ENCODE results near the gene CTIF.
"Not testable (repeated sequence)": the region's sequence is repeated elsewhere in the genome, so short reads cannot be mapped to it uniquely, and the experiment has no call there.

Gene CTIF

DNA sequence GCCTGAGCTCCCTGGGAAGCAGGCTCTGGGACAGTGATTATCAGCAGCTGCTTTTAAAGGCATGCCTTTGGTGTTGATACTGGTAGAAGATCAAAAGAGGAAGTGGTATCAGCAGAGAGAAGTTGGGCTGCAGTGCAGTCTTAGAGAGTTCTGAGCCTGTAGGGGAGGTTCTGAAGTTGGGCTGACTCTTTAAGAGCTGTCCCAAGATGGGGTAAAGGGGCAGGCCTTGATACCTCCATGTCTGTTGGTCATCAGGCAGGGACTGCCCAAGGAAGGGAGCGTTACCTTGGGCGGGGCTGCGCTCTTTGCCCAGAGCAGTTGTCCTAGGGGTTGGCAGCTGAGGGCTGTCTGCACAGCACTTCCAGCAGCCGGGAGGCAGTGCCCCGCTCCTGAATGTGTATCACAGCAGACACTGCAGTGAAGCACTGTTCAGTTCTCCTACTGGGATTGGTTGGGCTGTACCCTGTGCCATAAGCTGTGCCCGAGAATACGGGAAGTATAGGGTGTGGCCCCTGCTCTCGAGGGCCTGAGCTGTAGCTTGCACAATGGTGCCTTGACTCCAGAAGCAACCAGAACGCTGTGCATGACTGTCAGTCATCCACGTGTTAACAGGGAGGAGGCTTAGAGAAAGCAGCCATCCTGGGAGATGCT lies 177.0 kb downstream of the CTIF start:
- 89% methylated on average over 10 of the region's 10 CpGs for WGBS (ENCODE audit: insufficient coverage)
- H3K4me3 ChIP-seq (ENCODE audit: control insufficient read depth in 1 of 7, extremely low read depth in 1 of 7, insufficient read depth in 4 of 7, low read depth in 2 of 7, low read length in 6 of 7): no peak overlapping the region
- POLR2A ChIA-PET: no interaction called here

DNA sequence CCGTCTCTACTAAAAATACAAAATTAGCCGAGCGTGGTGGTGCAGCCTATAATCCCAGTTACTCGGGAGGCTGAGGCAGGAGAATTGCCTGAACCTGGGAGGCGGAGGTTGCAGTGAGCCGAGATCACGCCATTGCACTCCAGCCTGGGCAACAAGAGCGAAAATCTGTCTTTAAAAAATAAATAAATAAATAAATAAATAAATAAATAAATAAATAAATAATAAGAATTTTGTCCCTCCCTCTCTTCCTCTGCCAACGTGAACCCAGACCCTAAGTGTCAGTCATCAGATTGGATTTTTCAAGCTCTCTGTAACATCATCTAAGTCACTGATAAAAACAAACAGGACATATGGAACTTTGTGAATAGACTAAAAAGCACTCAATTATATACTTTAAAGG lies 178.4 kb downstream of the CTIF start:
- POLR2A ChIA-PET; H3K27me3 ChIP-seq (replicated peaks in 2 of 5; ENCODE audit: control insufficient read depth in 4 of 5, insufficient read depth in 5 of 5, low read length in 4 of 5); H3K27ac ChIP-seq (ENCODE audit: insufficient read depth in 1 of 2, low read depth in 1 of 2, low read length in 2 of 2, poor library complexity in 1 of 2, severe bottlenecking in 2 of 2); DNase-seq; H3K4me3 ChIP-seq (ENCODE audit: control insufficient read depth in 1 of 7, extremely low read depth in 1 of 7, insufficient read depth in 4 of 7, low read depth in 2 of 7, low read length in 6 of 7); H3K9me3 ChIP-seq (ENCODE audit: control extremely low read depth in 1 of 5, control insufficient read depth in 4 of 5, insufficient read depth in 2 of 5, low read depth in 1 of 5, low read length in 4 of 5); CTCF ChIA-PET: not testable (repeated sequence)
- WGBS (ENCODE audit: insufficient coverage): 100% methylated on average over 3 of the region's 9 CpGs
- Histone ChIP-seq H3K36me3 (ENCODE audit: control insufficient read depth in 4 of 4, insufficient read depth in 4 of 4, low read length in 3 of 4) (peaks cover 0 to 10% (median 0%) of the 10 kb centered on the region in 4 experiments), H3K4me1 (ENCODE audit: control extremely low read depth in 1 of 4, control insufficient read depth in 4 of 4, insufficient read depth in 4 of 4, low read length in 3 of 4) (peaks cover 0 to 26% (median 12%) of the 10 kb centered on the region in 4 experiments)

More for the DNA sequence above, 177.0 kb downstream of the CTIF start:
- Histone ChIP-seq H3K27me3 (replicated peaks in 2 of 5; ENCODE audit: control insufficient read depth in 4 of 5, insufficient read depth in 5 of 5, low read length in 4 of 5) (no peaks in the 10 kb centered on the region), H3K4me1 (ENCODE audit: control extremely low read depth in 1 of 4, control insufficient read depth in 4 of 4, insufficient read depth in 4 of 4, low read length in 3 of 4) (peaks cover 0 to 25% (median 12%) of the 10 kb centered on the region in 4 experiments), H3K27ac (ENCODE audit: insufficient read depth in 1 of 2, low read depth in 1 of 2, low read length in 2 of 2, poor library complexity in 1 of 2, severe bottlenecking in 2 of 2) (no peak overlapping the region), H3K9me3 (ENCODE audit: control extremely low read depth in 1 of 5, control insufficient read depth in 4 of 5, insufficient read depth in 2 of 5, low read depth in 1 of 5, low read length in 4 of 5) (peaks cover 0 to 4% (median 0%) of the 10 kb centered on the region in 5 experiments), H3K36me3 (ENCODE audit: control insufficient read depth in 4 of 4, insufficient read depth in 4 of 4, low read length in 3 of 4) (peaks cover 0 to 10% (median 0%) of the 10 kb centered on the region in 4 experiments)
- CTCF ChIA-PET: interaction anchor here (0.8 to 2.0 kb wide), 9 partner anchors 10 to 328 kb away, joined by 3 to 8 read pairs (median 3); no protein-coding TSS in a partner anchor
- peak; percentile 25 to 83 (median 75) for DNase-seq

DNA sequence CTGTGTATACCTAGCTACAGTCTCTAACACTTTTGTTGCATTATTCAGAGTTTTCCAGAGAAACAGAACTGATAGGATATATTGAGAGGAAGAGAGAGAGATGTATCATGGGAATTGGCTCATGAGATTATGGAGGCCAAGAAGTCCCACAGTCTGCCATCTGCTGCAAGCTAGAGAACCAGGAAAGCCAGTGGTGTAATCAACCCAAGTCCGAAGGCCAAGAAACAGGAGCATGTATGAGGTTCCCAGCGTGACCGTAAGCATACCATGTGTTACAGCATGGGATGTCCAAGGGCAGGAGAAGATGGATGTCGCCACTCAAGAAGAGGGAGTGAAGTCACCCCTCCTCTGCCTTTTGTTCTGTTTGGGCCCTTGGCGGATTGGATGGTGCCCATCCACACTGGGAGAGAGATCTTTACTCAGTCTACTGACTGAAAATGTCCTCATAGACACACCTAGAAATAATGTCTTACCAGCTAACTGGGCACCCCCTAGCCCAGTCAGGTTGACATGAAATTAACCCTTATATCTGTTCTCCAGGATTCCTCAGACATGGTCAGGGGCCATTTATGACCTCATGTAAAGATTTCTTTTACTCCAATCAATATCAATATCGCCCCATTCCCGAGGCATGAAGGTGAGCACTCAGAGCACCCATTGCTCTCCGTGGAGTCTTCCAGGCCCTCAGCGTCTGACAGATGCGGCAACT lies 179.6 kb downstream of the CTIF start:
- no peak for DNase-seq
- H3K27ac ChIP-seq (ENCODE audit: insufficient read depth in 1 of 2, low read depth in 1 of 2, low read length in 2 of 2, poor library complexity in 1 of 2, severe bottlenecking in 2 of 2): no peak overlapping the region
- 96% methylated on average over 8 of the region's 10 CpGs for WGBS (ENCODE audit: insufficient coverage)
- H3K36me3 ChIP-seq (ENCODE audit: control insufficient read depth in 4 of 4, insufficient read depth in 4 of 4, low read length in 3 of 4): peaks cover 0 to 10% (median 1%) of the 10 kb centered on the region in 4 experiments
- H3K4me1 ChIP-seq (ENCODE audit: control extremely low read depth in 1 of 4, control insufficient read depth in 4 of 4, insufficient read depth in 4 of 4, low read length in 3 of 4): peaks cover 0 to 26% (median 12%) of the 10 kb centered on the region in 4 experiments
- CTCF ChIA-PET: interaction anchor here (1.5 kb wide), 1 partner anchor 62 kb away, joined by 4 read pairs; no protein-coding TSS in a partner anchor
- H3K9me3 ChIP-seq (ENCODE audit: control extremely low read depth in 1 of 5, control insufficient read depth in 4 of 5, insufficient read depth in 2 of 5, low read depth in 1 of 5, low read length in 4 of 5): peaks cover 0 to 4% (median 0%) of the 10 kb centered on the region in 5 experiments
- POLR2A ChIA-PET: no interaction called here
- no peaks in the 10 kb centered on the region for H3K27me3 ChIP-seq (replicated peaks in 2 of 5; ENCODE audit: control insufficient read depth in 4 of 5, insufficient read depth in 5 of 5, low read length in 4 of 5)
- H3K4me3 ChIP-seq (ENCODE audit: control insufficient read depth in 1 of 7, extremely low read depth in 1 of 7, insufficient read depth in 4 of 7, low read depth in 2 of 7, low read length in 6 of 7): no peak overlapping the region

DNA sequence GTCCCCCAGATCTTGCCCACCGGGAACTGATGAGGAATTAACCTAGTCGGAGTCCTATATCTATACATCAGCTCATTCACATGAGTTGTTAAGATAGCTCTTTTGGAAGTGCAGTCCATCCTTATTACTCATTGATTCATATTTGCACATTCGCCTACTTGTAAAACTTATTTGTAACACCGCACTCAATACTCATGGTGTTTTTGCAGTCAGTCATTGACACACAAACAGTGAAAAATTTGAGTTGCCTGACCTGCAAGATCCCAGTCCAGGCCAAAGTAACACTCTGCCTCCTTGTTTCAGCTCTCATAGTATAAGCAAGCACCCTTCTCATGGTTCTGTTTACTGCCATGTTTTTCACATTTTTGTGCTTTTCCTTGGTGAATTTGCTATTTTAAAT lies 180.6 kb downstream of the CTIF start:
- ChIA-PET CTCF (no interaction called here), POLR2A (no interaction called here)
- WGBS (ENCODE audit: insufficient coverage): 100% methylated on average over 4 of the region's 4 CpGs
- H3K4me3 ChIP-seq (ENCODE audit: control insufficient read depth in 1 of 7, extremely low read depth in 1 of 7, insufficient read depth in 4 of 7, low read depth in 2 of 7, low read length in 6 of 7): no peak overlapping the region
- peaks cover 0 to 4% (median 0%) of the 10 kb centered on the region in 5 experiments for H3K9me3 ChIP-seq (ENCODE audit: control extremely low read depth in 1 of 5, control insufficient read depth in 4 of 5, insufficient read depth in 2 of 5, low read depth in 1 of 5, low read length in 4 of 5)
- H3K4me1 ChIP-seq (ENCODE audit: control extremely low read depth in 1 of 4, control insufficient read depth in 4 of 4, insufficient read depth in 4 of 4, low read length in 3 of 4): peaks cover 0 to 26% (median 12%) of the 10 kb centered on the region in 4 experiments
- no peaks in the 10 kb centered on the region for H3K27me3 ChIP-seq (replicated peaks in 2 of 5; ENCODE audit: control insufficient read depth in 4 of 5, insufficient read depth in 5 of 5, low read length in 4 of 5)
- peaks cover 0 to 8% (median 1%) of the 10 kb centered on the region in 4 experiments for H3K36me3 ChIP-seq (ENCODE audit: control insufficient read depth in 4 of 4, insufficient read depth in 4 of 4, low read length in 3 of 4)
- no peak for DNase-seq
- no peak overlapping the region for H3K27ac ChIP-seq (ENCODE audit: insufficient read depth in 1 of 2, low read depth in 1 of 2, low read length in 2 of 2, poor library complexity in 1 of 2, severe bottlenecking in 2 of 2)

DNA sequence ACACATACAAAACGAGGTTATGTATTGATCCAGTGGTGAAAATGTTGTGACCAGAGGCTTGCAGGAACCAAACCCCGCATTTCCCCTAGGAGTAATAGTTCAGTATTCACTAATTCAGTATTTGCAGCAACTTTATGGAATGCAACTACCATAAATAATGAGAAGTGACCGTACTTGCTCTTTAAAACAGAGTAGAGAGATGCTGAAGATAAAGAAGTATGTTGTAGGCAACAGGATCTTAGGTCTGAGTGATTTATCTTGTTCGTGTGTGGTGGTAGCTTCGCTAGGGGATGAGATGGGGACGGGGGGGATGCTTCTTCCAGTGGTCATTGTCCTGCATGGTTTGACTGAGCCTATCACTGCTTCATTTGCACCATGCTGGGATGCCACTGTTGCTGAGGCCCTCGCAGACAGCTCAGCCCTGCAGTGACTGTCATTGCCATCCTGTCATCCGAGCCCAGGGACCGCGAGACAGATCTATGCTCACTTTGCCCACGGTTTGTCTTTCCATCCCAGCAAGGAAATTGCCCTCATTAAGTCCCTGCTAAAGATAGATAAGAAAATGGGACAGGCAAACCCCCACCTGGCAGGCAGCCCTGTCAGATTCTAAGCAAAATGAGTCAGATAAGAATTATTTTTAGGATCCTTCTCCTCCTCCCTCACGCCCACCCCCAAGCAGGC lies 181.3 kb downstream of the CTIF start:
- WGBS (ENCODE audit: insufficient coverage): 41% methylated on average over 9 of the region's 12 CpGs
- DNase-seq: peak in 2 of 3 donors; percentile 20 to 45
- Histone ChIP-seq H3K27ac (ENCODE audit: insufficient read depth in 1 of 2, low read depth in 1 of 2, low read length in 2 of 2, poor library complexity in 1 of 2, severe bottlenecking in 2 of 2) (no peak overlapping the region), H3K4me3 (ENCODE audit: control insufficient read depth in 1 of 7, extremely low read depth in 1 of 7, insufficient read depth in 4 of 7, low read depth in 2 of 7, low read length in 6 of 7) (no peak overlapping the region), H3K9me3 (ENCODE audit: control extremely low read depth in 1 of 5, control insufficient read depth in 4 of 5, insufficient read depth in 2 of 5, low read depth in 1 of 5, low read length in 4 of 5) (peaks cover 0 to 4% (median 0%) of the 10 kb centered on the region in 5 experiments), H3K36me3 (ENCODE audit: control insufficient read depth in 4 of 4, insufficient read depth in 4 of 4, low read length in 3 of 4) (peaks cover 0 to 8% (median 1%) of the 10 kb centered on the region in 4 experiments), H3K4me1 (ENCODE audit: control extremely low read depth in 1 of 4, control insufficient read depth in 4 of 4, insufficient read depth in 4 of 4, low read length in 3 of 4) (peaks cover 0 to 26% (median 11%) of the 10 kb centered on the region in 4 experiments), H3K27me3 (replicated peaks in 2 of 5; ENCODE audit: control insufficient read depth in 4 of 5, insufficient read depth in 5 of 5, low read length in 4 of 5) (no peaks in the 10 kb centered on the region)
- CTCF ChIA-PET: no interaction called here
- POLR2A ChIA-PET: no interaction called here

DNA sequence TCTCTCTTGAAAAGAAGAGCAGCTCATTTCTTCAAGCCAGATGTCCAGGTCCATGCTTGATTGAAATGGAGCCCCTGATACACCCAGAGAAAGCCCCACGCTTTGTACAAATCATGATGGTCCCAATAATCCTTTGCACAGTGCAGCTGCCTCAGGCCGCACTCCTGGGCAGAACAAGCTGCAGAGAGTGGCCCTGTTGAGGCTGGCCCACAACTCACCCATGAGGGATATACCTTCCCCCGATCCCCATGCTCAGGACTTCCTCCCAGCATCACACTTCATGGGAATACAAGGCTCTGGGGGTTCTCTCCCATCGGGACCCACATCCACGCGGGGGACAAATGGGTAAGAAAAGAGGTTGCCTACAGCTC lies 181.8 kb downstream of the CTIF start:
- ChIA-PET POLR2A (no interaction called here), CTCF (no interaction called here)
- Histone ChIP-seq H3K27me3 (replicated peaks in 2 of 5; ENCODE audit: control insufficient read depth in 4 of 5, insufficient read depth in 5 of 5, low read length in 4 of 5) (no peaks in the 10 kb centered on the region), H3K9me3 (ENCODE audit: control extremely low read depth in 1 of 5, control insufficient read depth in 4 of 5, insufficient read depth in 2 of 5, low read depth in 1 of 5, low read length in 4 of 5) (peaks cover 0 to 5% (median 0%) of the 10 kb centered on the region in 5 experiments), H3K36me3 (ENCODE audit: control insufficient read depth in 4 of 4, insufficient read depth in 4 of 4, low read length in 3 of 4) (peaks cover 0 to 10% (median 1%) of the 10 kb centered on the region in 4 experiments), H3K4me1 (ENCODE audit: control extremely low read depth in 1 of 4, control insufficient read depth in 4 of 4, insufficient read depth in 4 of 4, low read length in 3 of 4) (peaks cover 0 to 21% (median 8%) of the 10 kb centered on the region in 4 experiments), H3K4me3 (ENCODE audit: control insufficient read depth in 1 of 7, extremely low read depth in 1 of 7, insufficient read depth in 4 of 7, low read depth in 2 of 7, low read length in 6 of 7) (no peak overlapping the region), H3K27ac (ENCODE audit: insufficient read depth in 1 of 2, low read depth in 1 of 2, low read length in 2 of 2, poor library complexity in 1 of 2, severe bottlenecking in 2 of 2) (no peak overlapping the region)
- no peak for DNase-seq
- 98% methylated on average over 5 of the region's 6 CpGs for WGBS (ENCODE audit: insufficient coverage)
